Tibial artery (tissue), 4 donors: ENCODE measurements around the gene PAM.

Source experiments
- DNase-seq, 2 donors: peaks; one replicate each; pipeline ENCODE4 v3.0.0-alpha.2; 2019
- H3K27ac ChIP-seq, 2 donors: fragments of 200-600 bp; sonication (generic) in 1 of 2; 1 replicate in 1 of 2; 2 replicates in 1 of 2; pipeline ENCODE4 v1.5.1; 2018 to 2019; ENCODE audit warnings: mild to moderate bottlenecking in 1 of 2
- H3K27me3 ChIP-seq, 2 donors: fragments of 200-600 bp; sonication (generic) in 1 of 2; one replicate each; pipeline versions ENCODE4 v1.5.1 to v1.6.0; 2016 to 2019
- H3K36me3 ChIP-seq, 3 donors: fragments of 200-600 bp; sonication (generic) in 2 of 3; one replicate each; pipeline ENCODE4 v1.5.1; 2016 to 2019; ENCODE audit warnings: mild to moderate bottlenecking in 2 of 3
- H3K4me1 ChIP-seq, 4 donors: fragments of 200-600 bp; sonication (generic) in 2 of 4; 1 replicate in 3 of 4; 2 replicates in 1 of 4; pipeline ENCODE4 v1.5.1; 2016 to 2019
- H3K4me3 ChIP-seq, 2 donors: fragments of 200-600 bp; sonication (generic) in 1 of 2; 1 replicate in 1 of 2; 2 replicates in 1 of 2; pipeline ENCODE4 v1.5.1; 2018 to 2019; ENCODE audit warnings: mild to moderate bottlenecking in 2 of 2
- H3K9me3 ChIP-seq, 3 donors: fragments of 200-600 bp; sonication (generic) in 1 of 3; one replicate each; pipeline ENCODE4 v1.5.1; 2016 to 2019
- intact Hi-C: fragments of 100-400 bp; cut with DNase I; formaldehyde crosslinking; loops from one replicate; pipeline ENCODE4 v1.15.0; 2023; ENCODE audit warnings: low total_unique reads
- TF ChIP-seq, protein P1 (sequence below), 2 experiments: fragments of 200-600 bp in 1 of 2; fragments of 450-650 bp in 1 of 2; IDR thresholded peaks; one replicate each; pipeline ENCODE4 v1.5.1; 2017 to 2019; ENCODE audit warnings: antibody characterized with exemption in 2 of 2, mild to moderate bottlenecking in 1 of 2, moderate library complexity in 1 of 2

PAM gene

DNA sequence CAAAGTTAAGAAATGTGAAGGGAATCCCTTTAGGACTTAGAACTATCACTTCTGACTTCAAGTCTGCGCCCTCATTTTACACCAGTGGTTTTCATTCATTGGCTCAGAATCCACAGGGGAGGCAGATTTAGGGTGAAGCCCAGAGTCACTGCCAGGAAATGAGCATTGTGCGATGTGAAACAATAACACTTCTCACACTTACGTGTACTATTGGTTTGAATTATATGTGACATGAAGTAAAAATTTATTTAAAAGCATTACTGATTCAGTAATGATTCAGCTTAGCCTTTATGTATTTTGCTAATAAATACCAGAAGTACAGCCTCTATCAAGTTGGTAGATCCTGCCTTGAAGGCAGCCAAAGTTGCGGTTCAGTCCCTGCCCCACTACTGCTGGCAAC is 98.6 kb downstream of the PAM start:
- Histone ChIP-seq H3K27me3 (no peaks in the 10 kb centered on the region), H3K27ac (no peak overlapping the region), H3K36me3 (no peaks in the 10 kb centered on the region), H3K4me1 (peaks cover 0 to 17% (median 2%) of the 10 kb centered on the region in 4 donors), H3K9me3 (no peaks in the 10 kb centered on the region), H3K4me3 (no peak overlapping the region)
- TF ChIP-seq, protein P1, sequence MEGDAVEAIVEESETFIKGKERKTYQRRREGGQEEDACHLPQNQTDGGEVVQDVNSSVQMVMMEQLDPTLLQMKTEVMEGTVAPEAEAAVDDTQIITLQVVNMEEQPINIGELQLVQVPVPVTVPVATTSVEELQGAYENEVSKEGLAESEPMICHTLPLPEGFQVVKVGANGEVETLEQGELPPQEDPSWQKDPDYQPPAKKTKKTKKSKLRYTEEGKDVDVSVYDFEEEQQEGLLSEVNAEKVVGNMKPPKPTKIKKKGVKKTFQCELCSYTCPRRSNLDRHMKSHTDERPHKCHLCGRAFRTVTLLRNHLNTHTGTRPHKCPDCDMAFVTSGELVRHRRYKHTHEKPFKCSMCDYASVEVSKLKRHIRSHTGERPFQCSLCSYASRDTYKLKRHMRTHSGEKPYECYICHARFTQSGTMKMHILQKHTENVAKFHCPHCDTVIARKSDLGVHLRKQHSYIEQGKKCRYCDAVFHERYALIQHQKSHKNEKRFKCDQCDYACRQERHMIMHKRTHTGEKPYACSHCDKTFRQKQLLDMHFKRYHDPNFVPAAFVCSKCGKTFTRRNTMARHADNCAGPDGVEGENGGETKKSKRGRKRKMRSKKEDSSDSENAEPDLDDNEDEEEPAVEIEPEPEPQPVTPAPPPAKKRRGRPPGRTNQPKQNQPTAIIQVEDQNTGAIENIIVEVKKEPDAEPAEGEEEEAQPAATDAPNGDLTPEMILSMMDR (IDR thresholded peaks at IDR 0.05) = no peak
- DNase-seq = no peak
- intact Hi-C loops = no loop called here

DNA sequence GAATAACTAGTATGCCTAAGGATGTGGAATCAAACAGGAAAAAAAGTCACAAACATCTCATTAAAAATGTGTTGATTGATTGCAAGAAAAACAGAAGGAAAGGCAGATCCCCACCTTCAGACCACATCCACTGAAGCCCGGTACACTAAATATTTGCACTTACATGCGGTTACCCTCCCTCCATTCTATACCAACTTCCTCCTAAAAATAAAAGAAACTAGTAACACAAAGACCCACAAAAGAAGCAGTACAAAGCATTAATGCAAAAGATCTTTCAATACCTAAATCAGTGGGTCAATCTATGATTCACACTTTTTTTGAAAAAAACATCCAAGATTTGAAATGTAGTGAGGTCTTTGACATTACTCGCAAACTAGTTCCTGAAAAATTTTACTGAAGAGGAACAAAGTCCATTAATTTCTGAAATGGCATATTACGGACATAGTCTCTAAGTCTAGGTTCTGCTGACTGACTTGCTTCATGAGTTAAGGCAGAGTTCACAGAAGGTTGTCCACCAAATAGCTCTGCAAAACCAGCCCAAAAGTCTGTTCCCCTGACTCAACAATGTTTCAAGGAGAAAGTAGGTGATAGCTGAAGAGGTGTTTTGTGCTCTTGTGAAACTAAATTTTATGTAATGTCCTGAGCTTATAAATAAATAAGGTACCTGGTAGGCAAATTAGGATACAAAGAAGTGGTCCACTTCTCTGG is 100.7 kb downstream of the PAM start:
- DNase-seq = no peak
- TF ChIP-seq, protein P1 (IDR thresholded peaks at IDR 0.05) = no peak
- no peaks in the 10 kb centered on the region for H3K9me3 ChIP-seq
- intact Hi-C loops = no loop called here
- no peaks in the 10 kb centered on the region for H3K36me3 ChIP-seq
- no peak overlapping the region for H3K27ac ChIP-seq
- no peaks in the 10 kb centered on the region for H3K27me3 ChIP-seq
- peaks cover 0 to 17% (median 2%) of the 10 kb centered on the region in 4 donors for H3K4me1 ChIP-seq
- no peak overlapping the region for H3K4me3 ChIP-seq

- H3K9me3 ChIP-seq = no peaks in the 10 kb centered on the region
- H3K27ac ChIP-seq = no peak overlapping the region
- TF ChIP-seq, protein P1 (IDR thresholded peaks at IDR 0.05) = no peak
- intact Hi-C loops = no loop called here
- H3K27me3 ChIP-seq = no peaks in the 10 kb centered on the region
- no peaks in the 10 kb centered on the region for H3K36me3 ChIP-seq
- peaks cover 0 to 17% (median 2%) of the 10 kb centered on the region in 4 donors for H3K4me1 ChIP-seq
- no peak for DNase-seq
- no peak overlapping the region for H3K4me3 ChIP-seq
Measured at GRCh38 chr5:102856389-102856777, 101.3 kb downstream of the PAM start.

DNA sequence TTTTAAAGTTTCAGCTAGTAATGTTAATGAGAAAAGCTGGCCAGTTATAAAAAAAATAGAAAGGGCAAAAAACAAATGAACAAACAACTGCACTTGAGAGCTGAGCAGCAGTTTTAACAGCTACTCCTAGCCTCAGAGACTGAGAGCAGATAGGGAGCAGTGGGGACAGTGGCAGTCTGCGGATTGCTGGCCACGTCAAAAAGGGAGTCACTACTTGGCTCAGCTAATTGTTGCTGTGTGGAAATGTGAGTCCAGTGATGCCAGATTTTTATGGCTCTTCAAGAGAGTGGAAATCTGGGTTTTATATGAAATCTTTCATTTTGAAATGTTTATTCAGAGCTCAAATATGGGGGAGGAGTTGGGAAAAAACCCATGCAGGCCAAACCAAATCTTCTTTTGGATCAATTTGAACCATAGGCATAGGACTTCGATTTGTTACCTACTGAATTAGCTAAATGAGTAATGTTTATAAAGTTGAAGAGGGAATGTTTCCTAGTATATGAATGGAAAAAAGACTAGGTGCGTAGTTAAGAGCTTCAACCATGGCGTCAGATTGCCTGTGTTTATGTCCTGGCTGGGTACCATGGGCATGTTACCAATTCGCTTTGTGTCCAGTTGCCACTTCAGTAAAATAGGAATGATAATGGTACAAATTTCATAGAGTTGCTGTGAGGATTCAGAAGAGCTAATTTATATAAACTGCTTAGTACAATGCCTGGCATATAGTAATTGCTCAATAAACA is 102.1 kb downstream of the PAM start:
- intact Hi-C loops = no loop called here
- peak overlapping the region; percentile 31 to 46 for H3K27ac ChIP-seq
- H3K27me3 ChIP-seq = no peaks in the 10 kb centered on the region
- no peaks in the 10 kb centered on the region for H3K9me3 ChIP-seq
- no peaks in the 10 kb centered on the region for H3K36me3 ChIP-seq
- peaks cover 0 to 18% (median 2%) of the 10 kb centered on the region in 4 donors for H3K4me1 ChIP-seq
- no peak overlapping the region for H3K4me3 ChIP-seq
- TF ChIP-seq, protein P1 (IDR thresholded peaks at IDR 0.05) = no peak
- DNase-seq = peak; percentile 39 to 72

- intact Hi-C loops = no loop called here
- TF ChIP-seq, protein P1 (IDR thresholded peaks at IDR 0.05) = no peak
Measured at GRCh38 chr5:102858221-102858620, 103.1 kb downstream of the PAM start.

More at GRCh38 chr5:102858221-102858620, 103.1 kb downstream of the PAM start:
- H3K4me3 ChIP-seq = no peak overlapping the region
- no peak for DNase-seq
- H3K9me3 ChIP-seq = no peaks in the 10 kb centered on the region
- no peaks in the 10 kb centered on the region for H3K27me3 ChIP-seq
- no peak overlapping the region for H3K27ac ChIP-seq
- H3K4me1 ChIP-seq = peaks cover 0 to 21% (median 2%) of the 10 kb centered on the region in 4 donors
- H3K36me3 ChIP-seq = no peaks in the 10 kb centered on the region
